Measurements from ENCODE around the gene IGFBP2.

- TF ChIP-seq, protein P1, sequence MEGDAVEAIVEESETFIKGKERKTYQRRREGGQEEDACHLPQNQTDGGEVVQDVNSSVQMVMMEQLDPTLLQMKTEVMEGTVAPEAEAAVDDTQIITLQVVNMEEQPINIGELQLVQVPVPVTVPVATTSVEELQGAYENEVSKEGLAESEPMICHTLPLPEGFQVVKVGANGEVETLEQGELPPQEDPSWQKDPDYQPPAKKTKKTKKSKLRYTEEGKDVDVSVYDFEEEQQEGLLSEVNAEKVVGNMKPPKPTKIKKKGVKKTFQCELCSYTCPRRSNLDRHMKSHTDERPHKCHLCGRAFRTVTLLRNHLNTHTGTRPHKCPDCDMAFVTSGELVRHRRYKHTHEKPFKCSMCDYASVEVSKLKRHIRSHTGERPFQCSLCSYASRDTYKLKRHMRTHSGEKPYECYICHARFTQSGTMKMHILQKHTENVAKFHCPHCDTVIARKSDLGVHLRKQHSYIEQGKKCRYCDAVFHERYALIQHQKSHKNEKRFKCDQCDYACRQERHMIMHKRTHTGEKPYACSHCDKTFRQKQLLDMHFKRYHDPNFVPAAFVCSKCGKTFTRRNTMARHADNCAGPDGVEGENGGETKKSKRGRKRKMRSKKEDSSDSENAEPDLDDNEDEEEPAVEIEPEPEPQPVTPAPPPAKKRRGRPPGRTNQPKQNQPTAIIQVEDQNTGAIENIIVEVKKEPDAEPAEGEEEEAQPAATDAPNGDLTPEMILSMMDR (IDR thresholded peaks at IDR 0.05): no peak
- TF ChIP-seq POLR2A (IDR thresholded peaks at IDR 0.05): no peak
These were observed 77.5 kb downstream of the IGFBP2 start for GRCh38 chr2:216710551-216711301.
